ENCODE data around the gene CAMK2G.

Gene CAMK2G

DNA sequence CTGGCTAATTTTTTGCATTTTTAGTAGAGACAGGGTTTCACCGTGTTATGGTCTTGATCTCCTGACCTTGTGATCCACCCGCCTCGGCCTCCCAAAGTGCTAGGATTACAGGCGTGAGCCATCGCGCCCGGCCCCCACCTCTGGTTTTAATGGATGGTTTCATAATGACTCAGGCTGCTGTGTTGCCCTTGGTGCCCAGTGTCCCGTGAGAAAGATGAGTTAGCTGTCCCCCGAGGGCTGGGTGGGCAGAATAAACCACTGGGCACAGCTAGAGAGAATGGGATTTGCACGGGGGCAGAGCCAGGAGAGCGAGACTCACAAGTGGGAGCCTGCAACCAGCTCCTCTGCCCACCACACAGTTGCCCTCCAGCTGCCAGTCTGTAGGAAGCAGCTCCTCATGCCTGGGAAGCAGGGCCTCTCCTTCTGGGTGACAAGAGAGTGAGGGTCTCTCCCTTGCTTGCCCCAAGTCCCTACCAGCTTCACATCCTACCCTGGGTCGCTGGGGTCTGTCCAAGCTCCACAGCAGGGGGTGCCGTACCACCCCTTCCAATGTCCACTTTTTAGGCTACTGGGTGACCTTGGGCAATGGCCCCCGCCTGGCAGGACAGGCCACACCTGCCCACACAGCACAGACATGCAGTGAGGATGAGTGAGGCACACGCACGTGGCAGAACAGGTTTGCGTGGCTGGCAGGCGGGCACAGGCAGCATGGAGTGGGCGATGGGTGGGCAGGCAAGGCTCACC lies 46.8 kb downstream of the CAMK2G start:
- TF ChIP-seq, protein P1, sequence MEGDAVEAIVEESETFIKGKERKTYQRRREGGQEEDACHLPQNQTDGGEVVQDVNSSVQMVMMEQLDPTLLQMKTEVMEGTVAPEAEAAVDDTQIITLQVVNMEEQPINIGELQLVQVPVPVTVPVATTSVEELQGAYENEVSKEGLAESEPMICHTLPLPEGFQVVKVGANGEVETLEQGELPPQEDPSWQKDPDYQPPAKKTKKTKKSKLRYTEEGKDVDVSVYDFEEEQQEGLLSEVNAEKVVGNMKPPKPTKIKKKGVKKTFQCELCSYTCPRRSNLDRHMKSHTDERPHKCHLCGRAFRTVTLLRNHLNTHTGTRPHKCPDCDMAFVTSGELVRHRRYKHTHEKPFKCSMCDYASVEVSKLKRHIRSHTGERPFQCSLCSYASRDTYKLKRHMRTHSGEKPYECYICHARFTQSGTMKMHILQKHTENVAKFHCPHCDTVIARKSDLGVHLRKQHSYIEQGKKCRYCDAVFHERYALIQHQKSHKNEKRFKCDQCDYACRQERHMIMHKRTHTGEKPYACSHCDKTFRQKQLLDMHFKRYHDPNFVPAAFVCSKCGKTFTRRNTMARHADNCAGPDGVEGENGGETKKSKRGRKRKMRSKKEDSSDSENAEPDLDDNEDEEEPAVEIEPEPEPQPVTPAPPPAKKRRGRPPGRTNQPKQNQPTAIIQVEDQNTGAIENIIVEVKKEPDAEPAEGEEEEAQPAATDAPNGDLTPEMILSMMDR (IDR thresholded peaks at IDR 0.05), result no peak
- H3K4me3 ChIP-seq, result no peak overlapping the region
- no peak overlapping the region for H3K27ac ChIP-seq
- DNase-seq (ENCODE audit: low spot score), result no peak

DNA sequence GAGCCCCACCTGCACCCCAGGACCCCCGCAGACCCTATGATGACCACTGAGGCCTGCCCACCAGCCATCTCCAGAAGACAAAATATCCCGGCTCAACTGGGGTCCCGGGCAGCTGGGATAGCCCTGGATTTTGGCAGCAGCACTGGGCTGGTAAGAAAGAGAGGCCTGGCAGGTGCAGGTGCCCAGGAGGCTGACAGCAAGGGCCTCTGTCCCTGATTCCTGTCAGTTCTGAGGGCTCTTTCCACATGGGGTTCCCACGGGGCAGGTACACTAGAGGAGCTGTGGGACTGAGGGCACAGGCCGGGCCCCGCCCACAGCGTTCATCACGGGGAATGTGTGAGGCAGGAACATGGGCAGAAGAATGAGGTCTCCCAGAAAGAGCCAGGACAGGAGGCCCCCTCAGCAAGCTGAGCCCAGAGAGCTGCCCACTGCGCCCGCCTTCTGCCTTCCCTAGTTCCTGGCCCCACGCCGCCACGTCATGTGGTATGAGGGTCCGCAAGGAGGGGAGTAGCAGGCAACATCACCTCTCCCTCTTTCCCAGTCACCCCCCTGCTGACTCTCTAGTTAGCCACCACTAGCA lies 50.1 kb downstream of the CAMK2G start:
- Histone ChIP-seq H3K4me3 (no peak overlapping the region), H3K27ac (no peak overlapping the region)
- DNase-seq (ENCODE audit: low spot score), result no peak
- TF ChIP-seq, protein P1 (IDR thresholded peaks at IDR 0.05), result no peak

DNA sequence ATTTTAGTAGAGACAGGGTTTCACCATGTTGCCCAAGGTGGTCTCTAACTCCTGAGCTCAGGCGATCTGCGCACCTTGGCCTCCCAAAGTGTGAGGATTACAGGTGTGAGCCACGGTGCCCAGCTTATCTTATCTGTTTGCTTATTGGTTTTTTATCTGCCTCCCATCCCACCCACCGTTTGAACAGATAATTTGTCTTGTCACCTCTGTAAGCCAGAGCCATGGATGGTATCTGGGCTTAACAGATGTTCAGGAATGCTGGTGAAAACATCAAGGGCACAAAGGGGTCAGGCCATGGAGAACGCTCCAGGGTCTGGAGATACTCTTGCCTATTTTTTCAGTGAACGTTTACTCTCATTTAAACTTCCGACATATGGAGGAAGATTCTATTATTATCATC lies 51.0 kb downstream of the CAMK2G start:
- DNase-seq (ENCODE audit: low spot score), result no peak
- H3K4me3 ChIP-seq, result no peak overlapping the region
- no peak overlapping the region for H3K27ac ChIP-seq
- TF ChIP-seq, protein P1 (IDR thresholded peaks at IDR 0.05), result no peak

DNA sequence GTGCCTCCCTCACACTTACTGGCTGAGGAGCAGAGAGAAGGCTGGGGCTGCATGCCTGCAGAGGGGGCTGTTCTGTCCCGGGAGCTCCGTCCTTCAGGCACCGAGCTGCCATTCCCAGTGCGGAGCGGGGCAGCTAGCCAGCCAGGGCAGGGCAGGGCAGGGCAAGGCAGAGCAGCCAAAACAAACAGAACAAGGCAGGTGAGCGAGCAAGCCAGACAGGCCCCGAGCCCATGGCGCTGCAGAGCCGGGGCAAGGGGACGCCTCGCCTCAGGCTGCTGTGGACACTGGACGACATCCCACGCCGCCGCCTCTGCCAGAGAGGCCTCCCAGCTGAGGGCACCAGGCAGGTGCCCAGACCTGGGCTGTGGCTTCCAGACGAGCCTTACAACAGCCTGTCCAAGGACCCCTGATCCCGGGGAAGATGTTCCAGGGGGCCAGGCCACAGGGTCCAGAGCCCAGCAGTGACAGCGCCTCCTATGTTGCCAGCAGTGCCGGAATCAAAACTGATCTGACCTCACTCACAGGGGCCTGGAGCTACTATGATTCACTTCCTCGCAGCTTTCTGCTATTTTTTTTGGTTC lies 54.8 kb downstream of the CAMK2G start:
- TF ChIP-seq, protein P1 (IDR thresholded peaks at IDR 0.05), result no peak
- no peak for DNase-seq (ENCODE audit: low spot score)
- H3K4me3 ChIP-seq, result no peak overlapping the region
- peak overlapping the region; percentile 14 to 68 for H3K27ac ChIP-seq

DNA sequence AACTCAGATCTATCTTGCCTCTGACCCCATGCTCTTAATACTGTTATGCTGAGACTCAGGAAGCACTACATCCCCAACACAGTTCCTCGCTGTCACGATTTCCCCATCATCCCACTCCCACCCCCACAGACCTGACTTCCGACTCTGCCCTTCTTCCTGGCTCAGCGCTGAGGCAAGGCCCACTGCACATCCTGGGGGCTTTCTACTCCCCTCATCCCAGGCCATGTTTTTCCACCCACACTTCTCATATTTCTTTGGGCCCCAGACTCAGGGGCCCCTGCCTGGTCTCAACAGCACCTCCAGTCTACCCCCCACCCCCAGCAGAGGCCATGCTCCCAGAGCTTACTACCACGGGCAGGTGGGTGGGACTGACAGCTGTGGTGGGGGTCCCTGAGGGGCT lies 55.3 kb downstream of the CAMK2G start:
- Histone ChIP-seq H3K4me3 (no peak overlapping the region), H3K27ac (peak overlapping the region in 1 of 2 donors; percentile 68)
- TF ChIP-seq, protein P1 (IDR thresholded peaks at IDR 0.05), result no peak
- DNase-seq (ENCODE audit: low spot score), result no peak

DNA sequence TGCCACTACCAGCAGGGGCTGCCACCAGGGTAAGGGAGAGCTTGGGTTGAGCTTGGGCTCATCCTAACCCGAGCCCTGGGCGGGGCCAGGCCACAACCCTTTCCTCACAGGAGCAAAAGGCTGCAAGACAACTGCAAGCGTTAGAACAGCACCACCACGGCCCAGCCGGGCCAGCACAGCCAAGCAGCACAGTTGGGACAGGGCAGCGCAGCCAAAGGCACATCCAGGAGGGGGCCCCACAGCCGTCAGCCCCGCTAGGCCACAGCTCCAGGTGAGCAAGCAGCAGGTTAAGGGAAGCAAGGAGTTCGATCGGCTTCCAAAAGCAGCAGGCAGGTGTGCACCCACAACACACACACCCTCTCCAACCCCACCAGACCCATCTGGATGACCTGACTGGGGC lies 56.0 kb downstream of the CAMK2G start:
- peak overlapping the region in 1 of 2 donors; percentile 68 for H3K27ac ChIP-seq
- no peak for DNase-seq (ENCODE audit: low spot score)

More for the DNA sequence above, 56.0 kb downstream of the CAMK2G start:
- no peak overlapping the region for H3K4me3 ChIP-seq
- TF ChIP-seq, protein P1 (IDR thresholded peaks at IDR 0.05), result no peak

All from coronary artery (tissue), 2 donors.